Lower leg skin (tissue), 3 donors: ENCODE results near the gene SAMD5.

Experiments used
- POLR2A ChIP-seq, 2 donors: fragments of 450-650 bp; IDR thresholded peaks; one replicate each; pipeline ENCODE4 v1.6.1; 2016 to 2017; ENCODE audit warnings: antibody characterized with exemption in 2 of 2, mild to moderate bottlenecking in 1 of 2, moderate library complexity in 1 of 2
- TF ChIP-seq, protein P1 (sequence below), 3 donors: fragments of 450-650 bp; IDR thresholded peaks; one replicate each; pipeline ENCODE4 v1.5.1; 2016; ENCODE audit warnings: antibody characterized with exemption in 3 of 3, mild to moderate bottlenecking in 3 of 3, moderate library complexity in 2 of 3

DNA sequence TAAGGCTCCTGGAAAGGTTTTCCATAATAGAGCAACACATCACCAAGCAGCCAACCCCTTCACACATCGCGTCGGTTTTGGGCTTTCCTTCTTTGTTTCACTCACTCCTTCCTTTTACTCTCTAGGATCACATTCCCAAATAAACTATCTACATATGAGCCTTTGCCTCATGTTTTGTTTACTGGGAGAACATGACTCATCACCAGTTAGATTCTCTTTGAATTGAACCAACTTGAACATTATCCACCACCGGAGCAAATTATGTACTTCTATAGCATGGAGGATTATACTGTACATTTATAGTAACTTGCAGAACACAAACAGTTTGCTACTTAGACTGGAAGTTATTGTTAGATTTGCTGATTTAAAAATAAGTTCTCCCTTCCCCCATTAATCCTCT is 41.0 kb downstream of the SAMD5 start:
- no peak for TF ChIP-seq POLR2A (IDR thresholded peaks at IDR 0.05)
- TF ChIP-seq, protein P1, sequence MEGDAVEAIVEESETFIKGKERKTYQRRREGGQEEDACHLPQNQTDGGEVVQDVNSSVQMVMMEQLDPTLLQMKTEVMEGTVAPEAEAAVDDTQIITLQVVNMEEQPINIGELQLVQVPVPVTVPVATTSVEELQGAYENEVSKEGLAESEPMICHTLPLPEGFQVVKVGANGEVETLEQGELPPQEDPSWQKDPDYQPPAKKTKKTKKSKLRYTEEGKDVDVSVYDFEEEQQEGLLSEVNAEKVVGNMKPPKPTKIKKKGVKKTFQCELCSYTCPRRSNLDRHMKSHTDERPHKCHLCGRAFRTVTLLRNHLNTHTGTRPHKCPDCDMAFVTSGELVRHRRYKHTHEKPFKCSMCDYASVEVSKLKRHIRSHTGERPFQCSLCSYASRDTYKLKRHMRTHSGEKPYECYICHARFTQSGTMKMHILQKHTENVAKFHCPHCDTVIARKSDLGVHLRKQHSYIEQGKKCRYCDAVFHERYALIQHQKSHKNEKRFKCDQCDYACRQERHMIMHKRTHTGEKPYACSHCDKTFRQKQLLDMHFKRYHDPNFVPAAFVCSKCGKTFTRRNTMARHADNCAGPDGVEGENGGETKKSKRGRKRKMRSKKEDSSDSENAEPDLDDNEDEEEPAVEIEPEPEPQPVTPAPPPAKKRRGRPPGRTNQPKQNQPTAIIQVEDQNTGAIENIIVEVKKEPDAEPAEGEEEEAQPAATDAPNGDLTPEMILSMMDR (IDR thresholded peaks at IDR 0.05) = no peak
